Naive thymus-derived CD4-positive, alpha-beta T cell (primary cell): ENCODE data around the gene AOAH. TPM values are rescaled to one million over a fixed set of nuclear protein-coding genes. Genes with fewer than 3 reads are reported as not detected.
"Not testable (repeated sequence)": the region's sequence is repeated elsewhere in the genome, so short reads cannot be mapped to it uniquely, and the experiment has no call there.

Experiments
- ATAC-seq: fragments of 150-1000 bp; cut with Tn5 transposase; 2 replicates; pipeline ENCODE4 v1.10.0; 2021; ENCODE audit warnings: mild to moderate bottlenecking, moderate library complexity
- CTCF ChIA-PET: fragments of 350-600 bp; sonication (Branson Sonifier 250); formaldehyde crosslinking; loops from one replicate; lab custom pipeline; 2021; ENCODE audit warnings: antibody characterized with exemption; lab: Charles Lee
- POLR2A ChIA-PET: fragments of 350-600 bp; sonication (Branson Sonifier 250); formaldehyde crosslinking; loops from one replicate; lab custom pipeline; 2021; ENCODE audit warnings: antibody characterized with exemption, inconsistent platforms; lab: Charles Lee
- DNase-seq, 9 donors: peaks; one replicate each; pipeline versions ENCODE4 v3.0.0 to v3.0.0-alpha.2; 2020 to 2022; ENCODE audit warnings: mixed read lengths in 1 of 9
- H3K27ac ChIP-seq: one replicate; pipeline ENCODE4 v1.7.0; 2013; ENCODE audit warnings: mild to moderate bottlenecking, low read depth, low read length, moderate library complexity
- H3K27me3 ChIP-seq, 2 donors: one replicate each; pipeline ENCODE4 v1.7.0; 2013; ENCODE audit warnings: low read length in 2 of 2, mild to moderate bottlenecking in 2 of 2, moderate library complexity in 2 of 2; ENCODE audit not compliant: control insufficient read depth in 2 of 2, insufficient read depth in 2 of 2
- H3K36me3 ChIP-seq, 3 experiments: 1 replicate in 2 of 3; 2 replicates in 1 of 3; pipeline ENCODE4 v1.7.0; 2013; ENCODE audit warnings: low read length in 3 of 3, mild to moderate bottlenecking in 3 of 3, moderate library complexity in 1 of 3; ENCODE audit not compliant: insufficient read depth in 3 of 3, control insufficient read depth in 2 of 3
- H3K4me1 ChIP-seq, 2 donors: one replicate each; pipeline ENCODE4 v1.7.0; 2013; ENCODE audit warnings: low read length in 2 of 2, mild to moderate bottlenecking in 2 of 2, moderate library complexity in 1 of 2; ENCODE audit not compliant: control insufficient read depth in 2 of 2, insufficient read depth in 2 of 2
- H3K4me3 ChIP-seq: 2 replicates; pipeline ENCODE4 v1.7.0; 2013; ENCODE audit warnings: mild to moderate bottlenecking, low read length
- H3K9me3 ChIP-seq, 3 experiments: 1 replicate in 2 of 3; 2 replicates in 1 of 3; pipeline ENCODE4 v1.7.0; 2013; ENCODE audit warnings: low read length in 3 of 3; ENCODE audit not compliant: control insufficient read depth in 2 of 3
- H3K27ac Mint-ChIP-seq, 9 donors: one replicate each; pipeline ENCODE4 v1.8.0; 2020 to 2022; ENCODE audit warnings: mixed read lengths in 9 of 9, mild to moderate bottlenecking in 8 of 9, moderate library complexity in 5 of 9, inconsistent platforms in 2 of 9
- H3K27me3 Mint-ChIP-seq, 5 donors: one replicate each; pipeline ENCODE4 v1.8.0; 2021 to 2022; ENCODE audit warnings: mixed read lengths in 5 of 5, mild to moderate bottlenecking in 1 of 5
- H3K36me3 Mint-ChIP-seq, 5 donors: one replicate each; pipeline ENCODE4 v1.8.0; 2020 to 2022; ENCODE audit warnings: mixed read lengths in 5 of 5, mild to moderate bottlenecking in 3 of 5, inconsistent platforms in 1 of 5
- H3K4me1 Mint-ChIP-seq, 7 donors: one replicate each; pipeline ENCODE4 v1.8.0; 2020 to 2022; ENCODE audit warnings: mixed read lengths in 7 of 7, mild to moderate bottlenecking in 3 of 7, inconsistent platforms in 1 of 7
- H3K4me3 Mint-ChIP-seq, 10 donors: one replicate each; pipeline ENCODE4 v1.8.0; 2020 to 2022; ENCODE audit warnings: mild to moderate bottlenecking in 10 of 10, mixed read lengths in 10 of 10, moderate library complexity in 6 of 10, inconsistent platforms in 2 of 10
- H3K9me3 Mint-ChIP-seq, 11 donors: one replicate each; pipeline ENCODE4 v1.8.0; 2020 to 2022; ENCODE audit warnings: mixed read lengths in 11 of 11, mild to moderate bottlenecking in 4 of 11, inconsistent platforms in 1 of 11, moderate library complexity in 1 of 11
- intact Hi-C, 2 donors: fragments of 100-400 bp; cut with micrococcal nuclease; formaldehyde crosslinking; loops; one replicate each; pipeline ENCODE4 v1.15.1; 2023
- polyA plus RNA-seq, 2 donors: library from polyadenylated mRNA; unstranded; fragments of 300-500 nt; fragmentation: Illumina TruSeq; gene quantifications; one replicate each; pipeline ENCODE4 v1.2.3, GENCODE V29; 2021
- total RNA-seq, 6 experiments: library from RNA in 5 of 6; stranded (reverse) in 5 of 6; gene quantifications; 1 replicate in 5 of 6; 2 replicates in 1 of 6; pipeline ENCODE4 v1.2.3 and lab custom pipeline; 2021 to 2026

Gene AOAH
- total and polyA plus RNA-seq, 7 experiments from 2014 or later: 6.3 to 127 (median 15.5) TPM

DNA sequence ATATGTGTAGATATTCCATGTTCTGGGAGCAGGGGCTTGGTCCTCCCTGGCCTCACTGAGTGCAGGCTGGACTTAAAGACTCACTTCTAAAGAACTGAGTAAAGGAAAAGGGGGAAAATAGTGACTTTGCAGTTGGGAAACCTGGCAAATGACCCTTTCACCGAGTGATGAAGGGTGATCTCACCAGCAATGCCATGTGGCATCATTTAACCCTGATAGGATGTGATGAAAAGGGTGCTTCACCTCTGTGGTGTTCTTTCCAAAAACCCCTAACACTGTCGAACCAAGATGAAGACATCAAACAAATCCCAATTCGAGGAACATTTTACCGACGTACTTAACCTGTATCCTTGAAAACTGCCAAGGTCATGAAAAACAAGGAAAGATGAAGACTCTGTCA lies 71.9 kb downstream of the AOAH start:
- POLR2A ChIA-PET: interaction anchor here (0.7 to 1.8 kb wide), 2 partner anchors 13 to 14 kb away, joined by 3 to 7 read pairs; no protein-coding TSS in a partner anchor
- CTCF ChIA-PET: no interaction called here

DNA sequence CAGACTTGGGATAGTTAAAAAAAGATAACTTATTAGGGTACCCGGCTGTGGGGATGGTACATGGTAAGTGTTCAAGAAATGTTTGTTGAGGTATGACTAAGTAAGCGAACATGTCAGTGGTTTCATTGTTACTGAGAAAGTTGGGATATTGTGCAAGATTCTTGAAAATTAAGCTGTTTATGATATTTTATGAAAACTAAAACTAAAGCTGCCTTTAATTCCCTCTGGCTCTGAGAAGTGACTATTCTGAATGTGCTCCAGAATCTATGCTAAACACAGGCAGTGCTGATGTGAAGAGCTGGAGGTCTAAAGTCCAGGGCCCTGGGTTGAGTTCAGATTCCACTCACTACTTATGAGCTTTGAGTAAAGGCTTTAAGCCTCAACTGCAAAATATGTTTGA lies 72.9 kb downstream of the AOAH start:
- Mint-ChIP-seq H3K36me3 (peaks cover 12 to 52% (median 45%) of the 10 kb centered on the region in 5 donors), H3K4me1 (peaks cover 10 to 54% (median 46%) of the 10 kb centered on the region in 7 donors), H3K27ac (peak overlapping the region in 3 of 9 donors; percentile 9 to 48 (median 25)), H3K4me3 (no peak overlapping the region), H3K27me3 (peaks cover 0 to 2% (median 0%) of the 10 kb centered on the region in 5 donors), H3K9me3 (peaks cover 0 to 3% (median 0%) of the 10 kb centered on the region in 11 donors)
- ChIA-PET CTCF (interaction anchor here (0.6 kb wide), 1 partner anchor 796 kb away, joined by 3 read pairs; no protein-coding TSS in a partner anchor), POLR2A (interaction anchor here (0.5 to 0.8 kb wide), 3 partner anchors 10 to 189 kb away, joined by 3 read pairs; no protein-coding TSS in a partner anchor)
- Histone ChIP-seq H3K27me3 (no peaks in the 10 kb centered on the region), H3K36me3 (no peaks in the 10 kb centered on the region), H3K9me3 (no peaks in the 10 kb centered on the region), H3K4me1 (peaks cover 0 to 8% of the 10 kb centered on the region in 2 donors), H3K4me3 (no peak overlapping the region), H3K27ac (no peak overlapping the region)
- DNase-seq (no peak), ATAC-seq (no peak)
- intact Hi-C loops: no loop called here

More for the DNA sequence above, 71.9 kb downstream of the AOAH start:
- peaks cover 0 to 3% (median 0%) of the 10 kb centered on the region in 11 donors for H3K9me3 Mint-ChIP-seq
- Histone ChIP-seq H3K4me3 (no peak overlapping the region), H3K27me3 (no peaks in the 10 kb centered on the region), H3K9me3 (no peaks in the 10 kb centered on the region), H3K27ac (no peak overlapping the region), H3K36me3 (no peaks in the 10 kb centered on the region), H3K4me1 (peaks cover 5 to 8% of the 10 kb centered on the region in 2 donors)
- ATAC-seq: no peak
- DNase-seq: no peak
- H3K27me3 Mint-ChIP-seq: no peaks in the 10 kb centered on the region
- peaks cover 12 to 53% (median 45%) of the 10 kb centered on the region in 5 donors for H3K36me3 Mint-ChIP-seq
- peaks cover 14 to 56% (median 36%) of the 10 kb centered on the region in 7 donors for H3K4me1 Mint-ChIP-seq
- peak overlapping the region in 2 of 9 donors; percentile 47 to 51 for H3K27ac Mint-ChIP-seq
- intact Hi-C loops: loop anchor here in 1 of 2 donors (2.0 kb wide), 1 partner anchor 14 kb away; no protein-coding TSS in a partner anchor
- no peak overlapping the region for H3K4me3 Mint-ChIP-seq

DNA sequence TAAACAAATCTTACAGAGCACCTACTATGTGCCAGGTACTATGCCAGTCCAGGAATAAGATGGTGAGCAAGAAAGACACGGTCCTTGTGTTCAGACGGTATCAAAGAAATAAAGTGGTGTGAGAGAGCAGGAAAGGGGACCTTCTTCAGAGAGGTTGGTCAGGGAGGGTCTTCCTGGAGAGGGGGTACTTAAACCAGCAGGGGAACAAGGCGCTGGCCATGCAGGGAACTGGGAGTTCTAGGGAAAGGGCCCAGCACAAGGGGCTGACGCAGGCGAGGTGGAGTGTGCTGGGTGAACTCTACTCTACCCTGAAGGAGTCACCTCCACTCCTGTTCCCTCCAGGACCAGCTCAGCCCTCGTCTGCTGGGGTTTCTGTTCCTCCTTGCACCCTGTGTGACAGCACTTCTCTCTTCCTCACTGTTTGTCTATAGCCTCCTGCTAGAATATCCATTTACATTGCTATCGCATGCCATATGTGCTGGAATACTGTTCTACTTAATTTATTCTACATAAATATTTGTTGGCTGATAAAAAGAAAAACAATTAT lies 73.5 kb downstream of the AOAH start:
- H3K27ac Mint-ChIP-seq: peak overlapping the region in 4 of 9 donors; percentile 24 to 78 (median 42)
- ChIA-PET CTCF (interaction anchor here (0.6 kb wide), 1 partner anchor 796 kb away, joined by 3 read pairs; no protein-coding TSS in a partner anchor), POLR2A (interaction anchor here (0.6 kb wide), 1 partner anchor 190 kb away, joined by 3 read pairs; no protein-coding TSS in a partner anchor)
- Histone ChIP-seq H3K27me3 (no peaks in the 10 kb centered on the region), H3K4me3 (no peak overlapping the region), H3K4me1 (peaks cover 0 to 8% of the 10 kb centered on the region in 2 donors), H3K27ac (no peak overlapping the region), H3K9me3 (no peaks in the 10 kb centered on the region), H3K36me3 (no peaks in the 10 kb centered on the region)
- DNase-seq (no peak), ATAC-seq (no peak)
- intact Hi-C loops: no loop called here
- no peak overlapping the region for H3K4me3 Mint-ChIP-seq
- H3K4me1 Mint-ChIP-seq: peaks cover 10 to 54% (median 48%) of the 10 kb centered on the region in 7 donors
- H3K27me3 Mint-ChIP-seq: peaks cover 0 to 2% (median 0%) of the 10 kb centered on the region in 5 donors
- peaks cover 6 to 47% (median 40%) of the 10 kb centered on the region in 5 donors for H3K36me3 Mint-ChIP-seq
- H3K9me3 Mint-ChIP-seq: peaks cover 0 to 2% (median 0%) of the 10 kb centered on the region in 11 donors

DNA sequence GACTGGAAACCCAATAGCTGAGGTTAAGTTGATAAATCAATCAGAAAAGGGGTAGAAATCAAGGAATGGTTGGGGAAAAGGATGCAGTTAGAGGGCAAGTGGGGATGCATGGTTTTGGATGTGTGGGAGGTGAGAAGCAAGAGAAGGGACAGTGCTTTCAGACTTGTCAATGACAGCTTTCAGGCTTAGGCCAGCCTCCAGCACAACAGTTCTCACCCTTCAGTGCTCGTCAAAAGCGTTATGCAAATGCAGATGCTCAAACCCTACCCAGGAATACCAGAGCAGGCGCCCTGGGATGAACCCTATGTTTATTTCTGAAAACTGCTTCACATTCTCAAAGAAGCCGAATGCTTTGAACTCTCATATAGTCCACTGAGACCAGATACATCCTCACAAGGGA lies 74.0 kb downstream of the AOAH start:
- intact Hi-C loops: no loop called here
- Histone ChIP-seq H3K36me3 (no peaks in the 10 kb centered on the region), H3K27me3 (no peaks in the 10 kb centered on the region), H3K27ac (no peak overlapping the region), H3K9me3 (no peaks in the 10 kb centered on the region), H3K4me1 (peaks cover under 1 to 13% of the 10 kb centered on the region in 2 donors), H3K4me3 (no peak overlapping the region)
- CTCF ChIA-PET: no interaction called here
- Mint-ChIP-seq H3K27me3 (peaks cover 0 to 2% (median 0%) of the 10 kb centered on the region in 5 donors), H3K36me3 (peaks cover 5 to 43% (median 35%) of the 10 kb centered on the region in 5 donors), H3K4me3 (no peak overlapping the region), H3K9me3 (peaks cover 0 to 2% (median 0%) of the 10 kb centered on the region in 11 donors), H3K27ac (peak overlapping the region in 2 of 9 donors; percentile 24 to 48), H3K4me1 (peaks cover 10 to 55% (median 48%) of the 10 kb centered on the region in 7 donors)
- POLR2A ChIA-PET: interaction anchor here (3.5 kb wide), 1 partner anchor 10 kb away, joined by 33 read pairs; no protein-coding TSS in a partner anchor
- ATAC-seq: no peak
- DNase-seq: no peak

DNA sequence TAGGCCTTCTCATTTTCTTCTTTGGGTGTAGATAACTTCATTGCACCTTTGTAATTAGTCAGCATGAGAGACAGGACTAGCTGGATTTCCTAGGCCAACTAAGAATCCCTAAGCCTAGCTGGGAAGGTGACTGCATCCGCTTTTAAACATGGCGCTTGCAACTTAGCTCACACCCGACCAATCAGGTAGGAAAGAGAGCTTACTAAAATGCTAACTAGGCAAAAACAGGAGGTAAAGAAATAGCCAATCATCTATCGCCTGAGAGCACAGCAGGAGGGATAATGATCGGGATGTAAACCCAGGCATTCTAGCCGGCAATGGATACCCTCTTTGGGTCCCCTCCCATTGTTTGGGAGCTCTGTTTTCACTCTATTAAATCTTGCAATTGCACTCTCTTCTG lies 75.0 kb downstream of the AOAH start:
- intact Hi-C loops, H3K4me3 ChIP-seq, H3K9me3 Mint-ChIP-seq, H3K9me3 ChIP-seq, DNase-seq, ATAC-seq, H3K36me3 ChIP-seq, H3K27ac ChIP-seq, H3K27me3 Mint-ChIP-seq, H3K27me3 ChIP-seq, H3K4me3 Mint-ChIP-seq: not testable (repeated sequence)
- CTCF ChIA-PET: interaction anchor here (0.6 to 0.9 kb wide), 2 partner anchors 10 to 119 kb away, joined by 3 to 4 read pairs; no protein-coding TSS in a partner anchor
- peaks cover 10 to 23% of the 10 kb centered on the region in 2 donors for H3K4me1 ChIP-seq
- H3K27ac Mint-ChIP-seq: peak overlapping the region in 4 of 9 donors; percentile 15 to 60 (median 58)
- H3K36me3 Mint-ChIP-seq: peaks cover 5 to 34% (median 25%) of the 10 kb centered on the region in 5 donors
- peaks cover 12 to 58% (median 49%) of the 10 kb centered on the region in 7 donors for H3K4me1 Mint-ChIP-seq
- POLR2A ChIA-PET: interaction anchor here (3.5 kb wide), 1 partner anchor 9 kb away, joined by 33 read pairs; no protein-coding TSS in a partner anchor

DNA sequence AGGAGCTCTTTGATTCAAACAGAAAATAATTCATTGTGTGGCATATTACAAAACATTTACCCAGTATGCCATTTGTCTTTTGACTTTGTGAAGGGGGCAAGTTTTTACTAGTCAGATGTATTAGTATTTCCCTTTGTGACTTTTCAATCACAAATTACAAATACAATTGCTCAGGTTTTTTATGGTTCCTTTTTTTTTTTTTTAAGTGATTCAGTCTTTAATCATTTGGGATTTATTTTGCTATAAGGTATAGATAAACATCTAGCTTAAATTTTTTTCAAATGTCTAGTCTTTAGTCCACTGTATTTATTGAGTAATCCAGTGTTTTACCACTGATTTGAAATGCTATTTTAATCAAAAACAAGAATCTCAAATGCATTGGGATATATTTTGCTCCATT lies 75.9 kb downstream of the AOAH start:
- ATAC-seq (no peak), DNase-seq (no peak)
- H3K27me3 Mint-ChIP-seq: peaks cover 0 to 5% (median 0%) of the 10 kb centered on the region in 5 donors
- peaks cover 5 to 35% (median 23%) of the 10 kb centered on the region in 5 donors for H3K36me3 Mint-ChIP-seq
- Histone ChIP-seq H3K4me1 (peaks cover 10 to 24% of the 10 kb centered on the region in 2 donors), H3K4me3 (no peak overlapping the region), H3K9me3 (no peaks in the 10 kb centered on the region), H3K27me3 (no peaks in the 10 kb centered on the region), H3K36me3 (no peaks in the 10 kb centered on the region), H3K27ac (no peak overlapping the region)
- H3K4me3 Mint-ChIP-seq: no peak overlapping the region
- intact Hi-C loops: no loop called here
- peak overlapping the region in 1 of 9 donors; percentile 91 for H3K27ac Mint-ChIP-seq
- ChIA-PET CTCF (interaction anchor here (0.9 kb wide), 1 partner anchor 11 kb away, joined by 4 read pairs; no protein-coding TSS in a partner anchor), POLR2A (interaction anchor here (3.5 kb wide), 1 partner anchor 9 kb away, joined by 33 read pairs; no protein-coding TSS in a partner anchor)
- peaks cover 15 to 59% (median 49%) of the 10 kb centered on the region in 7 donors for H3K4me1 Mint-ChIP-seq
- H3K9me3 Mint-ChIP-seq: peaks cover 0 to 4% (median 0%) of the 10 kb centered on the region in 11 donors
